HG03108 (cell line): ENCODE data around the gene FZD4.
"Not testable (repeated sequence)": the region's sequence is repeated elsewhere in the genome, so short reads cannot be mapped to it uniquely, and the experiment has no call there.

Experiments used
- ATAC-seq: cut with Tn5 transposase; IDR thresholded peaks from one replicate; pipeline ENCODE4 v1.9.1; 2021; ENCODE audit warnings: moderate library complexity; ENCODE audit not compliant: unreplicated experiment

Gene FZD4

GRCh38 chr11:86955361-86956120 lies at the start of gene FZD4:
TSS of gene FZD4 (minus strand) at chr11:86955395. CDS start at chr11:86955085, 310 bp downstream.
- ATAC-seq, result peak; percentile 94

GRCh38 chr11:87004281-87004680 lies 49.1 kb upstream of the FZD4 start:
- ATAC-seq, result not testable (repeated sequence)

- ATAC-seq, result no peak
Measured at GRCh38 chr11:87002918-87003317, 47.7 kb upstream of the FZD4 start.

GRCh38 chr11:86999859-87000753 lies 44.9 kb upstream of the FZD4 start:
- ATAC-seq, result no peak

GRCh38 chr11:86999388-86999787 lies 44.2 kb upstream of the FZD4 start:
- ATAC-seq, result no peak

GRCh38 chr11:86996953-86997570 lies 41.9 kb upstream of the FZD4 start:
- no peak for ATAC-seq

GRCh38 chr11:86993031-86993430 lies 37.8 kb upstream of the FZD4 start:
- ATAC-seq, result no peak

GRCh38 chr11:86992340-86992739 lies 37.1 kb upstream of the FZD4 start:
- not testable (repeated sequence) for ATAC-seq

GRCh38 chr11:86991341-86991740 lies 36.1 kb upstream of the FZD4 start:
- no peak for ATAC-seq

GRCh38 chr11:86990515-86990914 lies 35.3 kb upstream of the FZD4 start:
- ATAC-seq, result no peak

GRCh38 chr11:86990031-86990430 lies 34.8 kb upstream of the FZD4 start:
- no peak for ATAC-seq

- no peak for ATAC-seq
Measured at GRCh38 chr11:86988351-86988881, 33.2 kb upstream of the FZD4 start.

- no peak for ATAC-seq
Measured at GRCh38 chr11:86987679-86988078, 32.5 kb upstream of the FZD4 start.

GRCh38 chr11:86984701-86985100 lies 29.5 kb upstream of the FZD4 start:
- no peak for ATAC-seq

- no peak for ATAC-seq
Measured at GRCh38 chr11:86983021-86983488, 27.9 kb upstream of the FZD4 start.

GRCh38 chr11:86981777-86982540 lies 26.8 kb upstream of the FZD4 start:
- no peak for ATAC-seq

GRCh38 chr11:86980086-86980796 lies 25.0 kb upstream of the FZD4 start:
- ATAC-seq, result no peak

GRCh38 chr11:86978756-86979608 lies 23.8 kb upstream of the FZD4 start:
- ATAC-seq, result no peak

- no peak for ATAC-seq
Measured at GRCh38 chr11:86978247-86978646, 23.1 kb upstream of the FZD4 start.
